GM12892 (cell line): ENCODE measurements around the gene FSCN2.

Experiments
- POLR2AphosphoS5 ChIP-seq: IDR thresholded peaks from 2 replicates; pipeline ENCODE4 v1.6.1; 2011; ENCODE audit warnings: low read depth, low read length, control low read depth
- TAF1 ChIP-seq: IDR thresholded peaks from 2 replicates; pipeline ENCODE4 v1.6.1; 2011; ENCODE audit warnings: low read depth, mild to moderate bottlenecking, control low read depth, low read length, borderline replicate concordance

DNA sequence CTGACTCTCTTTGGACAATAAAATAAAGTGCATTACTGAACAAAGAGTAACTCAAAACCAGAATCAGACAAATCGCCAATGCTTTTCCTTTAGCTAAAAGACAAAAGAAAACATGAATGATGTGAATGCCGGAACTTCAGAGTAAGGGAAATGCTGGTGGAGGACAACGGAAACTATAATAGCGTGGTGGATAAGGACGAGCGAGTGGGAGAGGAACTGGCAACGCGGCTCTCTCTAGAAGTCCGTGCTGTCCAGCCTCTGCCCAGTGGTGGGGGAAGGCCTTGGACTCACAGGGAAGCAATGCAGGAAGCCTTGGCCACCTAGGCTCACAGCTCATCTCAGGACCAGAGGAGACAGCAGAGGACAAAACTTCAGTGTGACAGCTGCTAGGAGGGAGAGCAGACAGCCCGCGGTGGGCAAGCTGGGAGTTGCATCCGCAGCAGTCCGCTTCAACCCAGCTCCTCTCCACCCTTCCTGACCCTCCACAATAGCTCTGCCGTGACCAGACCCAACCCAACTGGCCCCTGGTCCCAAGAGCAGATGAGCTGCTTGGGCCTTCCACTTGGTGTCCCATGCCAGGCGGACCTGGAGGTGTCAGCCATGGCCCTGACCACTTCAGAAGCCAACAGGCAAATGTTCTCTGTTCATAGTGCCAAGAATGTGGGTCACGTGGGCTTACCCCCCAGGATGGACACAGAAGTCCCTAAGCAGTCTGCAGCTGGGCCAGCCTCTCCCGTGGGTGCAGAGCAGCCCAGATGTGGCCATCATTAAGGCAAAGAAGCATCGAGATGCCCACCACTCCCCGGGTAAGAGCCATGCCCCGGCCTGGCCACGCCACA lies 29.3 kb downstream of the FSCN2 start:
- TF ChIP-seq POLR2AphosphoS5 (no peak), TAF1 (no peak)
